Activated T-cell treated with anti-CD3 and anti-CD28 coated beads, Interleukin-2, amount 50 U/mL, for 48 hours (primary cell): ENCODE results near the gene SLC16A6.
"Not testable (repeated sequence)": the region's sequence is repeated elsewhere in the genome, so short reads cannot be mapped to it uniquely, and the experiment has no call there.

Source experiments
- DNase-seq, 2 experiments: peaks; one replicate each; pipeline ENCODE4 v3.0.0-alpha.2; 2020

SLC16A6 gene

DNA sequence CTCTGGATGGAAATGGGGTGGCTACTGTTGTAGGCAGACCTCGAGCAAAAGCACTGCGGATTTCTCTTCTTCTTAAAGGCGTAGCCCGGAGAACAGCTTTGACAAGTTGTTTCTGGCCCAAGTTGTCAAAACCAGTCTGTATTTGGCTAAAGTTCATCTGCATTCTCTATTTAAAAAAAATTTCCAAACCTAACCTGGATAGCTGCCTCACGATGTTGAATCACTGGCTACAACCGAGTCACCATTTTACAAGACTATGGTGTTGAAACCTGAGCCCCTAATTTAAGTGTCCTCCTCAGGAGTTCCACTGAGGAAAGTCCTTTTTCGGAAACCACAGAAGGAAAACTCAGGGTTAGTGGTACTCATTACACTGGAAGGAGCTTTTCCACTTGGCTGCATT is 1.5 kb downstream of the SLC16A6 start:
- DNase-seq = no peak

DNA sequence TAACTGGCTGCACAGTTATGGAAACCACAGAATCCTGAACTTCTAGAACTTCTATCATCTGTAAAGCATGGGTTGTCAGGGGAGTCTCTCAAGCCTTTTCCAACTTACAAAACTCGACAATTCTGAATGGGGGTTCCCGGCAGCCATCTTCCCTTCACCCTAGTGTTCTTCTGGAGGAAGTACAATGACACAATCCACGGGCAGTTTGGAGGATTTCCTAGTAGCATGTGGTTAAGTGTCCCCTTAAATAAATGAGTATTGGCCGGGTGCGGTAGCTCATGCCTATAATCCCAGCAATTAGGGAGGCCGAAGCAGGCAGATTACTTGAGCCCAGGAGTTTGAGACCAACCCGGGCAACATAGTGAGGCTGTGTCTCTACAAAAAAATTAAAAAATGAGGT is 2.1 kb downstream of the SLC16A6 start:
- peak in 1 of 2 experiments; percentile 23 for DNase-seq

DNA sequence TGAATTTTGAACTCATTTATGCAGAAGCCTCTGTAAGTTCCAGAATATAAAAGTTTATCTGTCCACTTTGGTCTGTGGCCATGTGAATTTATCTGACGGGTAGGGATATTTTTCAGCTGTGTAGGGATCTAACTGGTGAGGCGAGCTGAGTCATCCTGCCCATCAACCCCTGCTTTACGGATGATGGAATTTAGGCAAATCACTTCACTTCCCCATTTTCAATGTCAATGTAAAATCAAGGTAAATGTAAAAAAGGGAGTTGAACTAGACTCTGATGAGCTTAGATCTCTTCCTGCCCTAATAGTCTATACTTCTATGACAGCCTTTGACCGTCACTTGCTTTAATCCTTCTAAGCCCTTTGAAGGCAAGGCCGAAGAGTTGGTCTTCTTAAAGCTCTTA is 2.6 kb downstream of the SLC16A6 start:
- no peak for DNase-seq

DNA sequence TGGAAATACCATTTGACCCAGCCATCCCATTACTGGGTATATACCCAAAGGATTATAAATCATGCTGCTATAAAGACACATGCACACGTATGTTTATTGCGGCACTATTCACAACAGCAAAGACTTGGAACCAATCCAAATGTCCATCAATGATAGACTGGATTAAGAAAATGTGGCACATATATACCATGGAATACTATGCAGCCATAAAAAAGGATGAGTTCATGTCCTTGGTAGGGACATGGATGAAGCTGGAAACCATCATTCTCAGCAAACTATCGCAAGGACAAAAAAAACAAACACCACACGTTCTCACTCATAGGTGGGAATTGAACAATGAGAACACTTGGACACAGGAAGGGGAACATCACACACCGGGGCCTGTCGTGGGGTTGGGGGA is 9.0 kb downstream of the SLC16A6 start:
- not testable (repeated sequence) for DNase-seq

DNA sequence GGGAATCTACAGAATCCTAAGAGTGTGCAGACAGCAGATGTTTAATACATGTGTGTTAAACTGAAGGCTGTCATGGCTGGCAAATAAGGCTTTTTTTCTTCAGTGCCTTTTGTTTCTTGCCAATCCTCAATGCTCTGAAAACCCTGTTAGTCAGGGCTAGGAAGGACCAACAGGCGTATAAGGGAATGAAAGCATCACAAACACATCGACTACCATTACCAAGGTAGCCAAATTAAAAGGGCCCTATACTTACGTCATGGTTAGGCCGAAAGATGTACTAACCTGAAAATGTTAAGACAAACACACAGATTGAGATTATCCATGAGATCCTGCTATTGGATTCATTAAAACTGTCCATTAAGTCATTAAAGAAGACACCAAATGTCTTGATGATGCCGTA is 13.1 kb downstream of the SLC16A6 start:
- DNase-seq = no peak

DNA sequence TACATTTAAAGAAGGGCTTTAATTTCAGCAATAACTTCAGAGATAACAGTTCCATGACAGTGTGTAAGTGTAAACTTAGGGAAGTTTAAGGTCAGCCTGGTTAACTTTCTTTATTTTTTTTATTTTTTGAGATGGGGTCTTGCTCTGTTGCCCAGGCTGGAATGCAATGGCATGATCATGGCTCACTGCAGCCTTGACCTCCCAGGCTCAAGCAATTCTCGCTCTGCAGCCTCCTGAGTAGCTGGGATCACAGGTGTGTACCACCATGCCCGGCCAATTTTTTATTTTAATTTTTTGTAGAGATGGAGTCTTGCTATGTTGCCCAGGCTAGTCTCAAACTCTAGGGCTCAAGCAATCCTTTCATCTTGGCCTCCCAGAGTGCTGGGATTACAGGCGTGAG is 14.6 kb downstream of the SLC16A6 start:
- not testable (repeated sequence) for DNase-seq

DNA sequence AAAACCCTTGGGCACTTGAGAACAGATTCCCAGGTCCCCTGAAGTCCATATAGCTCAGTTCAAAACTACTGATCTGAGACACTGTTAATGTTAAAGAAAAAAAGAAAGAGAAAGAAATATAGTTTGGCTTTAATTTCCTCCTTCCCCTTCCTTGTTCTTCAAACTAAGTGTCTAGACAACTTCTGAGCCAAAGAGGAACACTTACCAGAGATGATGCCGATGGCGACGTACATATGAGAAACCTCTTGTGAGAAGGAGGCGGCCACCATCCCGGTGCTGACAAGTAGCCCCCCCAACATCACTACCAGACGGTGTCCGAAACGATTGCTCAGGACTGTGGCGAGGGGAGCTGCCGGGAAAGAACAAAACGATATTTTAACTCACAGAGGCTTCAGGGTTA is 17.2 kb downstream of the SLC16A6 start:
- no peak for DNase-seq

DNA sequence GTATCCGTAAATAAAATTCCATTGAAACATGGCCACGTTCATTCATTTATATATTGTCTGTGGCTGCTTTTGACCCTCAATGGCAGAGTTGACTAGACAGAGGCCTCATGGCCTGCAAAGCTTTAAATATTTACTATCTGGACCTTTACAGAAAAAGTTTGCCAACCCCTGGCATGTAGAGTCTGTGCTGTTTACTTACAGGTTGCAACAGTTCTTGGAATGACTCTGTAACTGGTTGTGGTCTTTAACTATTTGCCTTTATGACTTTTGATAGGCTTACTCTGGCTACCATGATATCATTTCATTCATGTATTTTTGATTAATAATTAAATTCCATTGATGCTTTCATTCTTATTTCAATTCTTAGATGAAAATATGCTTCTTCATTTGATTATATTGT is 25.1 kb downstream of the SLC16A6 start:
- DNase-seq = not testable (repeated sequence)

DNA sequence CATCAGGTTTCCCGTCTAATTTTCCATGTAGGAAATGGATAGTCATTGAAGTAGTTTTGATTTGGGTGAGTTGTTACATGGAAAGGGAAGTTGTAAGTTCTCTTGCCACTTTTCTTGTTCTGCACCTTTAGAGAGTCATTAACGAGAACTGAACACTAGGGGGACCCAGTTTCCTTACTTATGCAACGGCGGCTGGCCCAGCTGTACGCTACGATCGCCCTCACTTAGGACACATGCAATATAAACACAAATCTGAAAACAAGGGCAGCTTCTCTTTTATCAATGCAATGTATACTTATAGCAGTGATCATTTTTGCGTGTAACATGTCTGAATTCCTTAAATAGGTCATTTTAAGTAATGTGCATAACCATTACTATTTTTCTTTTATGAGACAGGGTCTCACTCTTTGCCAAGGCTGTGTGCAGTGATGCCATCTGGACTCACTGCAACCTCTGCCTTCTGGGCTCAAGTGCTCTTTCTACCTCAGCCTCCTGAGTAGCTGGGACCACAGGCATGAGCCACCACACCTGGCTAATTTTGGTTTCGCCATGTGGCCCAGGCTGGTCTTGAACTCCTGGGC is 27.7 kb downstream of the SLC16A6 start:
- not testable (repeated sequence) for DNase-seq

DNA sequence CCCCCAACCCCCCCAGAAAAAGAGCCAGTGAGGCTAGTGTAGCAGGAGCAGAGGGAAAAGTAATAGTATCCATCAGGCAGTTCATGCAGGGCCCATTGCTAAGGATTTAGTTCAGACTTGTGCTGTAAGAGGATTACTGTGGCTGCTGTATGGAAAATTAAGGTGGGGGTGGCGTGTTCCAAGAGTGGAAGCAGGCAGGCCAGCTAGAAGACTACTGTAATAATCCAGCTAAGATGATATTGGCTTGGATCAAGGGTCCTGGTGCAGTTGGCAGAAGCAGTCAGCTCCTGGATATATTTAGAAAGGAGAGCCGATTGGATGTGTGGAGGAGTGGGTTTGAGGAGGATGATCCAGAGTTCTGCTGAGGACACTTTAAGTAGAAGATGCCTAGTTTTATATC is 28.5 kb downstream of the SLC16A6 start:
- DNase-seq = not testable (repeated sequence)

DNA sequence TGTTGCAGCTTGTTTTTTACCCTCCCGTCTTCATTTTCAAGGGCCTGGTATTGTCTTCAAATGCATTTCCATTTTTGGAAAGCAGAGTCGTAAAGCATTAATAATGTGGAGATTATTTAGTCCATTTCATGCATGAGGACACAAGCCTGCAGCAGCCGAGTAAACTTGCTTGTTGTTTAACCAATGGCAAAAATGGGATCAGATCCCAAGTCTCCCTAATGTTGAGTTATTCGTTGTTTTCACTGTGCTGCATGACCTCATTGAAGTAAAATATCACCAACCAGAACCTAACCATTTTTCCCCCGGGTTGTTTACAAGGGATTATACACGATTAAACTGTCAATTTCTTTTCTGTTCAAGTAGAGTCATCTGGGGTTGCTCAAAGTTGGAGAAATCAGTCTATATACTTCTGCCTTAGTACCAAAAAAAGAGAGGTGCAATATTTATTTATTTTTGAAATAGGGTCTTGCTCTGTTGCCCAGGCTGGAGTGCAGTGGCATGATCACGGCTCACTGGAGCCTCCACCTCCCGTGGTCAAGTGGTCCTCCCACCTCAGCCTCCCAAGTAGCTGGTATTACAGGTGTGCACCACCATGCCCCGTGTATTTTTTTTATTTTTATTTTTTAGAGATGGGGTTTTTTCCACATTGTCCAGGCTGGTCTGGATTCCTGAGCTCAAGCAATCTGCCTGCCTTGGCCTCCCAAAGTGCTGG is 30.7 kb downstream of the SLC16A6 start:
- DNase-seq = no peak

DNA sequence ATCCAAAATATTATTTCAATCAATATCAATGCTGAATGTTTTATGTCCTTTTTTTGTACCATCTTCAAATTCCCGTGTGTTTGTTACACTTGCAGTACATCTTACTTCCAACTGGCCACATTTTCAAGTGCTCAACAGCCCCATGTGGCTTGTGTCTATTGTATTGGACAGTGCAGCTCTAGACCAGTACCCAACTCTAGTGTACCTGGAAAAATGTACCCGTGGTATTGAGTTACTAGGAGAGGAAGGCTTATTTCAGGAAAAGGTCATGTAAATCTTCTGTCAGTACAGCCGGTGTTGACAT is 31.3 kb downstream of the SLC16A6 start:
- not testable (repeated sequence) for DNase-seq

DNA sequence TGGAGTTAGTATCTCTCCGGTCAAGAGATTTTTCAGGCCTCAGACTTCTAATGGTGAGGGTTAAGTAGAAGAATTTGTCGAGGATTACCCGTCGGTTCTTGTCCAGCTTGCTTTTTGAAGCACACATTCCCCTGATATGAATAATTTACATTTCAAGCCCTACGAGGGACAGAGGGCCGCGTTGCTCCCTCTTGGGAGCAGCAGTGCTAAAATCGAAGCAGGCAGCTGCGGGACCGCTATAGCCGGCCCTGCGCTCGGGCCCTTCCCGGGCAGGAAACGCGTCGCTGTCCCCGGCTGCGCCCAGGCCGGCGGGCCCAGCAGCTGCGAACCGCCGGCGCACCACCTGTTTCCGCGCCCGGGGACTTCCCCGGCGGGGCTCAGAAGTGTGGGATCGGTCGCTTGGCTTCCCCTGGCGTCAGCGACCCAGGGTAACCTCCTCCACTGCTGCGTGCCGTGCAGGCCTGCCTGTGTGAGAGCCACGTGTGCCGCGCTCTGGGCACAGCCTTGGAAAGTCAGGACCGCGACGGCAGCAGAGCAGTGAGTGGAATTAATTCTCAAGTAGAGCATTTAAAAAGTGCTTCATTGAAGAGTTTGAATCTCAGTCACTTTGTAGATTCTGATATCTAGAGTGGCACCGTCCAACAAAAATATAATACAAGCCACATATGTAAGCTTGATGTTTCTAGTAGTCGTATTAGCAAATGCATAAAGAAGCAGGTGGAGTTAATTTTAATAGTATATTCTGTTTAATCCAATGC is 31.9 kb downstream of the SLC16A6 start:
- DNase-seq = peak; percentile 71 to 79

DNA sequence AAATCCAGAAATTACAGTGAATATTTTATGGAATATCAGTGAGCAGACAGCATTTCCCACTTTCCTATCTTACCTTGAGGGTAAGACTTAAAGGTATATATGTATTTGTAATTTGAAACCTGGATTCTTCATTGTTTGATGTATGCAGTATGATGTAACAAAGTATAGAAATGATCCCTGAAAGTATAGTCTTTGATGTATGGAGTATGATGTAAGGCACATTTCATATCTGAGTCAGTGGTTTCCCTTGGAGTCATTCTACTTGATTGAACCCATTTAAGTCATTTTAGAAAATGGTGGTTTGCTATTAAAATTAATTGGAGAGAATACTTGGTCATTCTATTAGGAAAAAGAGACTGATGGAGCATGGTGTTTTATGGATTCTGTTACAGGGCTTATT is 33.0 kb downstream of the SLC16A6 start:
- no peak for DNase-seq

DNA sequence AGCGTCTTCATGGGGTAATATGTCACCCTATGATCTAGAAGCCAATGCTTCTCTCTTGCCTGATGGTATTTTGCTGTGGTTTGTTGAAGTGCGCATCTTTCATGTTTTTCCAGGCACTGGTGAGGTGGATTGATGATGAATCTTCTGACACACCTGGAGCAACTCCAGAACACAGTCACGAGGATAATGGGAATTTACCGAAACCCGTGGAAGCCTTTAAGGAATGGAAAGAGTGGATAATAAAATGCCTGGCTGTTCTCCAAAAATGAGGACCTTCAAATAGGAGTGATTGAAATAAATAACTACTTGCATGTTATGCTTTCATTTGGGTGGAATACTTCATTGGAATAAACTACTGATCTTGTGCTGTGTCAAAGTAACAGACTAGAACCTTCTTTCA is 34.2 kb downstream of the SLC16A6 start:
- DNase-seq = not testable (repeated sequence)

DNA sequence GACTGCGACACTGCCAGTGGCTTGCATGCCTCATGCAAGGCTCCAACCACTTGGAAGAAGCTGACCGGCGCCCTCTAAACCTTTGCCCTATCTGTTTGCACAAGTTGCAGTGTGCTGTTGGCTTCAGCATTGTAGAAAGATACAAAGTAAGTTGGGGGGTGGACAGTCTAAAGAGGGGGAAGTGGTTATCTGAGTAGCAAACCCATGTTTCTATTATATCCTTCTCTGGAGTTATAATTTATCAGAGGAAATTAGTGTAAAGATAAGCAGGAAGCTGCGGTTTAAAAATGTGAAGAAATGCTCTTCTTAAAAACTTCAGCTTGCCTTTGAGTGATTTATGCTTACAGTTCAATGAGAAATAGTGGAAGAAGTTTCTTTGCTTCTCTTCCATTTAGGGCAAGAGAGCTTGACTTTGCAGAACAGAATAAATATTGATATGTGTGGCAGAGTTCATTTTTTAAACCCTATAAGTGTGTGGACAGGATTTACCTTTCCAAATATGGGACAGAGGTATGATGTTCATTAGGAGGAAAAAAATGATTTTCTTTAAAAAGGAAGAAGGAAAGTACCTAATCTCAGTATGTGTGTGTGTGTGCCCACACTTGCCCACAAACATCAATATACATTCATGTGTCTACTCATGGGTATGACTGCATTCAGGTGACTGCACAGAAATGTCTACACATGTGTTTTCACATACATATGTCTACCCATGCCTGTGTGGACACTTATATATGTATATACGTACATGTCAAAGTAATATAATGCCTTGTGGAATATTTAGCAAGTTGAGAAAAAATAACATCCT is 35.0 kb downstream of the SLC16A6 start:
- no peak for DNase-seq

DNA sequence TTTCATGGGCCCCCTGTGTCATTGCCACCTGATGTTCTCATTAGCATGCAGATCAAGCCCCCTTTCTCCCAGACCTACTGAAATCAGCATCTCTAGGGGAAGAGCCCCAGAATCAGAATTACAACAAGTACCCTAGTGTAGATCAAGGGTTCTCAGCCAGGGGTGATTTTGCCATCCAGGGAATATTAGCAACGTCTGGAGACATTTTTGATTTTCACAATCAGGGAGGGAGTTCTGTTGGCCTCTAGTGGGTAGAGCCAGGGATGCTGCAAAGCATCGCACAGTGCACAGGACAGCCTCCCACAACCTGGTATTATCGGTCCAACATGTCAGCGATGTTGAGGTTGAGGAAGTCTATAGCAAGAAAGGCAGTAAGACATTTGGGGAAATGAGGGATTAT is 35.8 kb downstream of the SLC16A6 start:
- DNase-seq = no peak

DNA sequence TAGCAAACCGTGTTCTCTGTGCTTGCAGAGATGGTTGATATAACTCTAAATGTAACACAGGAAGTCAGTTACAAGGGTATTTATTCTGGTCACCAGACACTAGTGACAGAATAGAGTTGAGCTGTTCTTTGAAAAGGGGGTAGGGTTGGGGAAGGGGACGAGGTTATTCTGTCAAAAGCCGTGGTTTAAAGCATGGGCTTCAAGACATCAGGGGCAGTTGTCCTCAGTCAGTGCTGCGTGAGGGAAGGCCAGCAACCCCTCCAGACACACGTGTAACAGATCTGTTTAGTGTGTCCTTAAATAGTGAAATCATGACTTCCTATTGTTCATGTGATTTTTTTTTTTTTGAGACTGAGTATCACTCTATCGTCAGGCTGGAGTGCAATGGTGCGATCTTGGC is 37.5 kb downstream of the SLC16A6 start:
- peak in 1 of 2 experiments; percentile 30 for DNase-seq

DNA sequence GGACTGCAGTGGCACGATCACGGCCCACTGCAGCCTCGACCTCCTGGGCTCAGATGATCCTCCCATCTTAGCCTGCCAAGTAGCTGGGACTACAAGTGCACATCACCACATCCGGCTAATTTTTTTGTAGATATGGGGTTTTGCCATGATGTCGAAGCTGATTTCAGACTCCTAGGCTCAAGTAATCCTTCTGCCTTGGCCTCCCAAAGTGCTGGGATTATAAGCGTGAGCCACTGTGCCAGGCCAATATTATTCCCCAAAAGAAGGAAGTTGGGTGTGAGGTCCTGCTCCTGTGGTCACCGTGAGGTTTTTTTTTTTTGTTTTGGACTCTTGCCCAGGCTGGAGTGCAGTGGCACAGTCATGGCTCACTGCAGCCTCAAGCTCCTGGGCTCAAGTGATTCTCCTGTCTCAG is 41.6 kb downstream of the SLC16A6 start:
- DNase-seq = peak; percentile 28 to 37

DNA sequence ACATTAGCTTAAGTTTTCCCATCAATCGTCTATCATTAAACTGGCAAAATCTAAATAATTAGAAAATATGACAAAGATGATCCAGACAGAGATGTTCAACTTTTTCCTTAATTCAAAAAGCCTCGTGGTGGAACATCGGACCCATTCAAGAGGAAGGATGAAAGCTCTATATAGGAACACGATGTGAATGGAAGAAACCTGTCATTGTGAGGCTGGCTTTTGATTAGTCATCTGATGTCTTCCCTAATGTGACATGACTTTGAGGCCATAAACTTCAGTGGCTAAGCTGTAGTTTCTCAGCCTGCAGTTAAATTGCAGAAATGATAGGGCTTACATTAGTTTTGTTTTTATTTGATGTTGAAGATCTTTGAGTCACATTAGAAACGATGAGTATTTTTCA is 42.0 kb downstream of the SLC16A6 start:
- DNase-seq = peak in 1 of 2 experiments; percentile 17

DNA sequence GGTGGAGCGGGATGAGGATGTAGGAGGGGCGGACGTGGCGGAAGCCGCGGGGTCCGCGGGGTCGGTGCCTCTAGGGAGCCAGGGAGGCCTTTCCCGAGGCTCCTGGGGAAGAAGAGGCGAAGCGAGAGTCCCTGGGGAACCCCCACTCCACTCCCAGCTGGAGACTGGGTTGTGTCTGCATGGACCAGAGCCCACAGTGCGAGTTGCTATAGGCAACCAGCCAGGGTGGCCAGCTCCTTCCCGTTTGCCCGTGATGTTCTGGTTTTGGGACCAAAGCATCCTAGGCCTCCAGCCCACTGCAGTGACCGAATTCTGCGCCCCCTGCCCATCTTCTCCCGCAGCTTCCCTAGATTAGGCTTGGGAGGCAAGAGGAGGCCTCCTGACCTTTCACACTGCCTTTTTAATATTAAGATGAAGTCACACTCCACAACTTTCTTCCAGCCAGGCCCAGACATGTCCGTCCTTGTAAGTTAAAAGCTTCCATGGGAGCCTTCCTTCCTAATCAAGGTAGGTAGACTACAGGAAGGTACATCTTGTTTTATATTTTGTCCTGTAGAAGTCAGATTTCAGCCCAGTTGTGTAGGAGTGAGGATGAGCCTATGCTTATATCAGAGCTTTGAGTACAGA is 42.6 kb downstream of the SLC16A6 start:
- no peak for DNase-seq

DNA sequence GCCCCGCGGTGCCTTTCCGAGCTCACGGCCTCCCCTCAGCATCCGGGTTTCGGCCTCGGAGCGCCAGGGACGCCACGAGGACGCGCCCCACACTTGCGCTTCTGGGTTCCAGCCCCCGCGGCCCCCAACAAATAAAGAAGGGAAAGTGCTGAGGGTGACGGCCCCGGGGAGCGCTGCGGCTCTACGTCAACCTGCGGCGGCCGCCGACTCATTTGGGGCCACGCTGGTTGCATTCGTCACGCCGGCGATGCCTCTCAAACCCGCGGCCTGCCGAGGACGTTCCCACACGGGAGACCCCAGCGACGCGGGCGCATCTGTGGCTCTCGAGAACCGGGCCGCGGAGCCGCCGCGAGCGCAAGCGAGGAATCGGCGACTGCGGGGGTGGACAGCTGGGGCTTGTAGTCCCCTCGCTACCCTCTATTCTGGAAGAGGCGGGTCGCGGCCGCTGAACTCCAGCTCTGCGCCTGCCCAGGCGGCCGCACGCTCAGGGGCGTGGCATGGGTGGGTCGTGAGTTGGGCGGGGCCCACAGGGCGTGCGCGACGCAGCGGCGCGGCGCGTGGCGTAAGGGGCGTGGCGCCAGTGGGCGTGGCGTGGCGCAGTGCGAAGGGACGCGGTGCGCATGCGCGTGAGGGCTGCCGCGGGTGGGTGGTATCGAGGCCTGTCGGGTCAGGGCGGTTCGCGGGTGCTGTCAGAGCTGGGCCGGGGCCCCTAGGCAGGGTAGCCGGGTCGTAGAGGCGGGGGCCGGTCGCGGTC is 43.3 kb downstream of the SLC16A6 start, which contains the start of gene AMZ2:
AMZ2 (plus strand) TSS at position 599 of the 754 bp plus-strand sequence. CDS start 2,145 bp downstream, outside the sequence.
- DNase-seq = peak; percentile 99
